ENCODE results near the gene MPHOSPH9.

DNA sequence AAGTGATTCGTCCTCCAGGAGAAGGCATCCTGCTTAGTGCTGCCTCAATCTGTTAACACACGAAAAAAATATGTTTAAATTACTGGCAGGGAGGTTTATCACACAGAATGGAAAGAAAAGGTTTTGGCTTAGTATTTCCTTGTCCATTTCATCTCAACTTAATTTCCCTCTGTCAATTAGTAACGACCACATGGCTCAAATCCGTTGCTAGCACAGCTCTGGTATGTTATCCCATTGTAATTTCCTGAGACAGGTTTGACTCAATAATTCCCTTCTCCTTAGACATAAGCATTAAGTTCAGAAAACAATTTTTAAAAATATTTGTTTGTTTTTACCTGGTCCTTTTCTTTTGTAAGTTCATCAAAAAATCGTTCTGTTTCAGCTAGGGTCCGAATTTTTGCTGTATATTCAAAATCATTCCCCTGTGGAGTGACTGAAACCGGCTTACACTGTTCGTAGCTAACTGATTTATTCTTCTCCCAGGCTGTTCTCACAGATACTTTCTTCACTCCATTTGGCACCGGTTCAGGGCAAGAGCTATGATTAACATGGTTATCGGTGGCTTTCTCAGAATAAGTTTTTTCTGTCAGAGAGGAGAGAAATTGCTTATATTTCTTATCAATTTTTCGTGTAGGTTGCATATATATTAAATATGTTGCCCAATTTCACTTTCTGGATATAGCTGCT is 72.0 kb downstream of the MPHOSPH9 start:
- TF ChIP-seq, protein P1, sequence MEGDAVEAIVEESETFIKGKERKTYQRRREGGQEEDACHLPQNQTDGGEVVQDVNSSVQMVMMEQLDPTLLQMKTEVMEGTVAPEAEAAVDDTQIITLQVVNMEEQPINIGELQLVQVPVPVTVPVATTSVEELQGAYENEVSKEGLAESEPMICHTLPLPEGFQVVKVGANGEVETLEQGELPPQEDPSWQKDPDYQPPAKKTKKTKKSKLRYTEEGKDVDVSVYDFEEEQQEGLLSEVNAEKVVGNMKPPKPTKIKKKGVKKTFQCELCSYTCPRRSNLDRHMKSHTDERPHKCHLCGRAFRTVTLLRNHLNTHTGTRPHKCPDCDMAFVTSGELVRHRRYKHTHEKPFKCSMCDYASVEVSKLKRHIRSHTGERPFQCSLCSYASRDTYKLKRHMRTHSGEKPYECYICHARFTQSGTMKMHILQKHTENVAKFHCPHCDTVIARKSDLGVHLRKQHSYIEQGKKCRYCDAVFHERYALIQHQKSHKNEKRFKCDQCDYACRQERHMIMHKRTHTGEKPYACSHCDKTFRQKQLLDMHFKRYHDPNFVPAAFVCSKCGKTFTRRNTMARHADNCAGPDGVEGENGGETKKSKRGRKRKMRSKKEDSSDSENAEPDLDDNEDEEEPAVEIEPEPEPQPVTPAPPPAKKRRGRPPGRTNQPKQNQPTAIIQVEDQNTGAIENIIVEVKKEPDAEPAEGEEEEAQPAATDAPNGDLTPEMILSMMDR (IDR thresholded peaks at IDR 0.05 in 2 of 3, conservative IDR thresholded peaks at IDR 0.05 in 1 of 3; ENCODE audit: borderline replicate concordance in 1 of 3, insufficient read depth in 1 of 3, low read depth in 2 of 3, low read length in 2 of 3): no peak
- TF ChIP-seq ZNF274 (IDR thresholded peaks at IDR 0.05; ENCODE audit: low read depth, low read length): no peak
- TF ChIP-seq MAX (IDR thresholded peaks at IDR 0.05): no peak
- TF ChIP-seq EZH2phosphoT487 (IDR thresholded peaks at IDR 0.05; ENCODE audit: borderline replicate concordance): no peak
- TF ChIP-seq POLR2A (IDR thresholded peaks at IDR 0.05; ENCODE audit: borderline replicate concordance, extremely low read depth, insufficient read depth, insufficient read length): no peak
- TF ChIP-seq, protein P2, sequence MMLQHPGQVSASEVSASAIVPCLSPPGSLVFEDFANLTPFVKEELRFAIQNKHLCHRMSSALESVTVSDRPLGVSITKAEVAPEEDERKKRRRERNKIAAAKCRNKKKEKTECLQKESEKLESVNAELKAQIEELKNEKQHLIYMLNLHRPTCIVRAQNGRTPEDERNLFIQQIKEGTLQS (IDR thresholded peaks at IDR 0.05): no peak
- TF ChIP-seq, protein P3, sequence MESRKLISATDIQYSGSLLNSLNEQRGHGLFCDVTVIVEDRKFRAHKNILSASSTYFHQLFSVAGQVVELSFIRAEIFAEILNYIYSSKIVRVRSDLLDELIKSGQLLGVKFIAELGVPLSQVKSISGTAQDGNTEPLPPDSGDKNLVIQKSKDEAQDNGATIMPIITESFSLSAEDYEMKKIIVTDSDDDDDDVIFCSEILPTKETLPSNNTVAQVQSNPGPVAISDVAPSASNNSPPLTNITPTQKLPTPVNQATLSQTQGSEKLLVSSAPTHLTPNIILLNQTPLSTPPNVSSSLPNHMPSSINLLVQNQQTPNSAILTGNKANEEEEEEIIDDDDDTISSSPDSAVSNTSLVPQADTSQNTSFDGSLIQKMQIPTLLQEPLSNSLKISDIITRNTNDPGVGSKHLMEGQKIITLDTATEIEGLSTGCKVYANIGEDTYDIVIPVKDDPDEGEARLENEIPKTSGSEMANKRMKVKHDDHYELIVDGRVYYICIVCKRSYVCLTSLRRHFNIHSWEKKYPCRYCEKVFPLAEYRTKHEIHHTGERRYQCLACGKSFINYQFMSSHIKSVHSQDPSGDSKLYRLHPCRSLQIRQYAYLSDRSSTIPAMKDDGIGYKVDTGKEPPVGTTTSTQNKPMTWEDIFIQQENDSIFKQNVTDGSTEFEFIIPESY (IDR thresholded peaks at IDR 0.05; ENCODE audit: extremely low read depth, insufficient replicate concordance, low read length): no peak
- TF ChIP-seq TCF7L2 (IDR thresholded peaks at IDR 0.05; ENCODE audit: borderline replicate concordance, extremely low read depth, insufficient read depth, insufficient read length): no peak
- TF ChIP-seq EZH2 (IDR thresholded peaks at IDR 0.05): no peak

Measured in HCT116 (cell line).